Activated CD4-positive, alpha-beta T cell treated with anti-CD3 and anti-CD28 coated beads for 48 hours (primary cell): Measurements from ENCODE around the gene CCDC85C.

Experiments
- DNase-seq: peaks from one replicate; pipeline ENCODE4 v3.0.0-alpha.2; 2020

The CCDC85C gene

GRCh38 chr14:99552572-99553216 lies 51.3 kb downstream of the CCDC85C start:
- no peak for DNase-seq

GRCh38 chr14:99552021-99552553 lies 51.9 kb downstream of the CCDC85C start:
- DNase-seq, result no peak

DNA sequence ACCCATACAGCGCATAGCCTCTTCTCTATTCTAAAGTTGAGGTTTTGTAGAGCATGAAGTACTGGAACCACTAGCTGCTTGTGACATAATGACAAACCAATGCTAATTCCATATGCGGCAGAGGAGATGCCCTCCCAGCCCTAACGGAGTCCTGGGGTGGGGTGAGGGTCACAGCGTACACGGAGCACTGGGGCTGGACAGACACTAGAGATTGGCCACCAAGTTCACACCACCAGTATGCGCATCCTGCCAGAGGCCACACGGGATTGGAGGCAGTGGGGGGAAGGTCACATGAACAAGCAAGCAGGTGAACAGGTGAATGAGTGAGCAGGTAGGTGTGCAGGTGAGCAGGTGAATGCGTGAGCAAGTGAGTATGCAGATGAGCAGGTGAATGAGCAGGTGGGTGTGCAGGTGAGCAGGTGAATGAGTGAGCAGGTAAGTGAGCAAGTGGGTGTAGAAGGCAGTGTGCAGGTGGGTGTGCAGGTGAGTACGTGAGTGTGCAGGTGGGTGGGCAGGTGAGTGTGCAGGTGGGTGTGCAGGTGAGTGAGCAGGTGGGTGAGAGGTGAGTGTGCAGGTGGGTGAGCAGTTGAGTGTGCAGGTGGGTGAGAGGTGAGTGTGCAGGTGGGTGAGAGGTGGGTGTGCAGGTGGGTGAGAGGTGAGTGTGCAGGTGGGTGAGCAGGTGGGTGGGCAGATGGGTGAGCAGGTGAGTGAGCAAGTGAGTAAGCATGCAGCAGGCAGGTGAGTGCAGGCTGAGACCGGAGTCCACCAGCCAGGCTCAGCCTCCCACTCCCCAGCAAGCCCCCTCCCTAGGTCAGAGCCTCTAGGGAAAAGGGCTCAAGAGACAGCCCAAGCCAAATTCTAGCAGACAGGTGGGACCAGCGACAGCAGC lies 52.7 kb downstream of the CCDC85C start:
- no peak for DNase-seq

GRCh38 chr14:99550387-99550992 lies 53.5 kb downstream of the CCDC85C start:
- no peak for DNase-seq

- no peak for DNase-seq
These were observed 54.3 kb downstream of the CCDC85C start for GRCh38 chr14:99549684-99550083.

DNA sequence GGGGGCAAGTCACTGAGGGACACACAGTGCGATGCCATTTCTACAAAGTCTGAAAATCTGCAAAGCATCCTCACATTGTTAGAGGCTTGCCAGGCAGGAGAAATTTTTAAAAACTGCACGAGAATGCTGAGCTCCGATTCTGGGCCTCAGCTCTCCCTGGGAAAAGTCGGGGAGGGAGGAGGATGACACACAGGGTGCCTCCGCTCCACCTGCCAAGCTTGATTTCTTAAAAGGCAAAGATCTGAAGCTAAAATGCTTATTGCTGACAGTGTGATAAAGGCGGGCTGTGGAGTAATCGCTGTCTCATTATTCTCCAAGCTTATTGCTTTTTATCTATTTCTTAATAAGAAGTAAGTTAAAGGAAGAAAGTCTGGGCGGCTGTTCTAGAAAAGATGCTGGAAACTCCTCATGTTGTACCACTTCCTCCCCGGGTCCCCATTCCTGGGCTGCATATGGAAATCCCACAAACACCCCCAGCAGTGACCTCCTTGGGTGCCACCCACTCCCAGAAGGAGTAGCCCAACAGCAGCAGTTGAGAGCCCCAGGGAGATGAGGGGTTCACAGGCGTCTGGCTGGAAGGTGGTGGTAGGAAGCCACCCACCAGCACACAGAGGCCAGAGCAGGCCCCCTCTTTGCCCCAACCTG lies 55.0 kb downstream of the CCDC85C start:
- no peak for DNase-seq

GRCh38 chr14:99548255-99548654 lies 55.8 kb downstream of the CCDC85C start:
- DNase-seq, result no peak

DNA sequence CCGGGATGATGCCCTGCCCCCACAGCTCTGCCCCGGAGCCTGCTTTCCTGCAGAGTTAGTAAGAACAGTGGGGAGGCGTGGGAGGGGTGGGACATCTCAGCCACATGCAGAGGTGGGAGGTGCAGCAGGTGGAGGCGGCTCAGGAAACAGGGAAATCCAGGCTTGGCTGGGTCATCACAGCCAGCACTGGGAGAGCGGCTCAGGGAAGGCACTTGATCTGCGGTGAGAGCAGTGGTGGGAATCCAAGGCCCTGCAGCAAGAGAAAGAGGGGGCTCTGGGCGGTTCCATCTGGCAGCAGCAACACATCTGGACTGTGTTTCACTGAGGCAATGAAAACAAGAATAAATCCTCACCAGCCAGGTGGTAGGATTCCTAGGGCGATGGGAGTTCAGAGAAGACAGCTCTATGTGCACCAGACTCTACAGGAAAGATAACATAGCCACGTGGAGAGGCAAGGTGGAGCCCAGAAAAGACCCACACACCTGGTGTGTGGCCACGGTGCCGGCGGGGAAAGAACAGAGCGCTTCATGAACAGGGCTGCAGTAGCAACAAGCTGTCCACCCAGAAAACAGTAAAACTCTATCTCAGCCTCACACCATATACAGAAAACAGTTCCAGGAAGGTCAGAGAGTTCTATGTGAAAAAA lies 57.6 kb downstream of the CCDC85C start:
- DNase-seq, result no peak

GRCh38 chr14:99545586-99545985 lies 58.4 kb downstream of the CCDC85C start:
- no peak for DNase-seq

DNA sequence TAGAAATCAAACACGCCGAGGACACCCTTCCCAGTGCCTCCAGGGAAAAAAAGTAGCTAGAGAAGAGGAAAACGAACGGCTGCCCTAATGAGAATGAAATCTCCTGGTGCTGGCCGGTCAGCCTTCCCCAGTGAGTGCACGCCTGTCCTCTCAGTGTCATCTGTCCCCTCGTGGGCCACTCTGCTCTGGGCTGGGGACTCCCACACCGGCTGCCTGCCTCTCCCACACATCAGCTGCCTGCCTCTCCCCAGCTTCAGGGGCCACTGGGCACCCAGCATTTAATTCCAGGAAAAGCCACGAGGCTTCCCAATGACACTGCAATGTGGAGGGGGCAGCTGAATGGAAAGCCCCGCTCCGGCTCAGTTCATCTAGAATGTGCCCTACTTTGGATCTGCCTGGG lies 59.0 kb downstream of the CCDC85C start:
- DNase-seq, result no peak

- DNase-seq, result no peak
These were observed 60.0 kb downstream of the CCDC85C start for GRCh38 chr14:99543985-99544384.

DNA sequence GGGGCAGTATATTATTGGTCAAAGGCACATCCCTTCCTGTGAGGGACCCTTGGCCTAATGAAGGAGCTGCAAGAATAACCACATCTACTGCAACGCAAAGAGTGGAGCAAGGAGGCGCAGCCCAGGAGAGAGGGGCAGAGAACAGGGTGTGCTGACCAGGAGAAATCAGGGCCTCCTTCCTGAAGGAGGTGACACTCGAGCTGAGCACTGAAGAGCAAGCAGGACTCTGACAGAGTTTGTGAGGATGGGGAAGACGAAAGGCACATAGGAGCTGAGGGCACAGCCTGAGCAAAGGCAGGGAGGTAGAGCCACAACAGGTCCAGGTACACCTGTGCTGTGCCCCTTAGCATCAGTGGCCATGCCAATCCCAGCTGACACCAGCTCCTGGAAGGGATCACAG lies 60.6 kb downstream of the CCDC85C start:
- DNase-seq, result no peak

DNA sequence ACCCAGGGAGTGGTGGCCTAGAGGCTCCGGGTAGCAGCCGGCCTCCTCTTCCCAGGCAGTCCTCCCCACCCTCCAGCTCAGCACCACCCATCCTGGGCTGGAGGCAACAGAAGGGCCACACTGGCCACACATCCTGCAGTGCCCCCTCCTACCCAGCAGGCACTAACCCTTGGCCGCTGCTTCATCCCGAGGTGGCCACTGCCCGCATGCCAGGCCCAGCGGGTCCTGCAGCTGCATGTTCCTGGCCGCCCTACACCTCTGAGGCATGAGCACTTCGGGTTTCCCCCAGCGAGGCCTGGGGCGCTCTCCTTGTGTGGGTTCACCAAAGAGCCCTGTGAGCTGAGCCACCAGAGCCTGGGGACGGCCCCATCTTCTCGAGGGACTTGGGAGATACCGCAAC lies 61.4 kb downstream of the CCDC85C start:
- DNase-seq, result no peak

GRCh38 chr14:99541677-99542470 lies 62.1 kb downstream of the CCDC85C start:
- peak; percentile 35 for DNase-seq

GRCh38 chr14:99541211-99541610 lies 62.8 kb downstream of the CCDC85C start:
- DNase-seq, result no peak

DNA sequence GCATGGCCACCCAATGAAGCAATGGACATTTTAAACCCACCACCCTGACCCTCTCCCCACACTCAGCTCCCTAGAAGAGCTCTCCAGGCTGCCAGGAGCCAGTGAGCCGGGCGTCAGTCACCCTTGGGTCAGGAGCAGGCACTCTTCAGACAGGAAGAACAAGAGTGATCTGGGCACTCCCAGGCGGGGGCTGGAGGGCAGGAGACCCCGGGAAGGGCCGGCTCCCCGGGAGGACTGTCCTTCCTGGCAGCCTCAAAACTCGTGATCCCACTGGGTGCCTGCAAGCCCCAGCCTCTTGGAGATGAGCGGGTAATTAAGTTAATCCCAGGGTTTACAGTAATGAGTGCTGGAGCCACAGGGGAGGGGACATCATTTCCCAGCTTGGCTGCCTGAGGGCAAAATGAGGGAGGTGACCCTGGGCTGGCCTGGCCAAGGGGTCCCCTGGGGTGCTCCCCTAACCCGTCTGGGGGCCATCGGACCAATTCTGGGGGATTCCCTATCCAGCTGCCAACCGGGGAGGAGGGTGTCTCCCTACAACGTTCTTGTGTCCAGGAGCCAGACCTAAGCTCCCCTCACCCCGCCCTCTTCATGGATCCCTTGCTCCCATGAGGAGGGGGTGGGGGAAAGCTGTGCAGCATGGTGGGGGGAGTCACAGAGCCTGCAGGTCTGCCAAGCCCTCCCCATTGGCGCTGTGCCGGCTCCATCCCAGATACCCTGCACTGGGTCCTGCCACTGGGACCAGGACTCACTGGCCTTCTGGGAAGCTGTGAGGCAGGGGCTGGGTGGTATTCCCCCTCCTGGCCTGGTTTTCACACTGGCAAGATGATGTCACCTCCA lies 63.6 kb downstream of the CCDC85C start:
- no peak for DNase-seq

DNA sequence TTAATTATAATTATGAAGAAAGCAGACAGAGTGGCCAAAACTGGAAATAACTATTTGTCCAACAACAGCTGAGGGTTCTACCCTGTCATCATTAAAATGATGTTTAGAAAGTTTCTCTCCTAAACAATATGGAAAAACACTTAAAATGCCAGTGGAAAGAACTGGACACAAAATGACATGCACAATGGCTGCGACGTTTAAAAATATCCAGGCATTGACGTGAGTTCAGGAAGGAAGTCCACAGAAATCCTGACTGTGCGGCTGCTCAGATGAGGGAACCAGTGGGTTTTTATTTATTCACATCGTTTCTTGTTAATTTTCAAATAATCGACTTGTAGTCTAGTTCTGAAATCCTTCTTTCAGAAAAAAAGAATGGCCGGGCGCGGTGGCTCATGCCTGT lies 64.5 kb downstream of the CCDC85C start:
- DNase-seq, result no peak

GRCh38 chr14:99538733-99539132 lies 65.3 kb downstream of the CCDC85C start:
- no peak for DNase-seq

GRCh38 chr14:99538275-99538674 lies 65.7 kb downstream of the CCDC85C start:
- no peak for DNase-seq

DNA sequence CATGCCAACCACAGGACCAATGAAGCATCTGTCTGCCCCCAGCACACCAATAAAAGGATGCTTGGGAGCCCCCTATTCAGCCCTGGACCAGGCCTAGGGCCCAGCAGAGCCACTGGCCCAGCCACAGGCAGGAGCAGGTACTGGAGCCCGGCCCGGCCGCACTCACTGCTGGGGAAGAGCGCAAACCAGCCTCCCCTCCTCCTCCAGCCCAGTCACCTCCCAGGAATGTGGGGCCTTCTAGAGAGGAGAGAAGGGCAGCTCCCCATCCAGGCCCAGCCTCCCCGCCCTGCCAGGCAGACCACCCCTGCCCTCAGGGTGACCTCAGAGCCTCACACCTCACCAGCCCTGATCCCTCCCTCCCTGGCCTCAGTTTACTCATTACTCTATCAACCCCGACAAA lies 66.6 kb downstream of the CCDC85C start:
- no peak for DNase-seq
